NCI-H82 treated with DMSO at 0.1 percent for 48 hours (cell line): ENCODE data around the gene GPAM.

ENCODE experiments used
- DNase-seq: peaks from one replicate; lab custom pipeline; 2025; ENCODE audit not compliant: unreplicated experiment; lab: John Stamatoyannopoulos, UW

Gene GPAM

GRCh38 chr10:112185959-112186358 lies 2.4 kb upstream of the GPAM start:
- no peak for DNase-seq

DNA sequence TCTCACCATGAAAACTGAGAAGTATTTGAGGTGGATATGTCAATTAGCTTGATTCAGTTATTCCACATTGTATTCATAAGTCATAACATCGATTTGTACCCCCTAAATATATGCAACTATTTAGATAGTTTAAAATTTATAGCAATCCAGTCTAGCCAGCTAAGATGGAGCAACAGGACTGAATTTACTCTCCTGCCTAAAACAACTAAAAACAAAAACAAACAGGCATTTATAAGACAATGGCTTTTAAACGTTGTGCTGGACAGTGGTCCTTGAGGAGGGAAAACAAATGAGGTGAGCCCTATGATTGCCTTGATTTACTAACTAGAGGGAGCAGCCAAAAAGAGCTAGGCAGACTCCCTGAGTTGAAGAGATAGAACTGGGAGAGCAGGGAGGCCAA lies 814 bp upstream of the GPAM start:
- DNase-seq: no peak

- DNase-seq: no peak
Observed at GRCh38 chr10:112184052-112184371, 447 bp upstream of the GPAM start.

DNA sequence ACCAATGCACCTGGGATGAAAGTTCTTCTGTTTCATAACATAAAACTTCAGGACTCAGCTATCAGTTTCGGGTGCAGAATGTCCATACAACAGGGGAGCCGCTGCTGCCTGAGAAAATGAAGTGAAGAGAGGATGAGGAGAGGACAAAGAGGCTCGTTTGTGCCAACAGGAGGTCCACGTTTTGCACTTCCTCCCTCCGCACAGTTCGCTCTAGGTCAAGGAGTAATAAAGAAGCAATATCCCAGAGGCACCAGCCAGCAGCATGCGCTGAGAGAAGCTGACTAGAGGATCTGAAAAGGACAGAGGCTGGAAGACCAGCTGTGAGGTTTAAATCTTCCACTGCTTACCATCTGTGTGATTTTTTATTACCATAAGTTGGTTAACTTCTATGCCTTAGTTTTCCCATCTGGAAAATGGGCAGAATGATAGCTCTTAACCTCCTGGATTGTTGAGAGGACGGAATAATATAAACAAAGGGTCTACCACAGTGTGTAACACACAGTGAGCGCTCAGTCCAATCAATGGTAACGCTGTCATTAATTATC lies 709 bp downstream of the GPAM start:
- no peak for DNase-seq

DNA sequence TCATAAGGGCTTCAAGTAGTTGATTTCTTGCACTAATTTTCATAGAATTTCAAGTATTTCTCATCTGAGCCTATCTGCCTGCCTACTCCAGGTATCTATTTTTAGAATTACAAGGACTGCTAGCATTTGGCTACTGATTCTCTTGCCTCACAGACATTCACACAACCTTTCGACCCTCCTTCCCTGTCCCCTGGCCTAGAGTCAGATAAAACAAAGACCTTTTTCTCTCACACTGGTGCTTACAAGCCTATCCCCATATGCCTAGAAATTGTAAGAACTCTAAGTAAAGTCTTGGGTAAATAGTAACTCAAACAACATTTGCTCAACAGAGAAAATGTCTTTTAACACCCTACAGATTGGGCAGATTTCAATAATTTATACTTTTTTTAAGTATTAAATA lies 6.3 kb downstream of the GPAM start:
- no peak for DNase-seq

DNA sequence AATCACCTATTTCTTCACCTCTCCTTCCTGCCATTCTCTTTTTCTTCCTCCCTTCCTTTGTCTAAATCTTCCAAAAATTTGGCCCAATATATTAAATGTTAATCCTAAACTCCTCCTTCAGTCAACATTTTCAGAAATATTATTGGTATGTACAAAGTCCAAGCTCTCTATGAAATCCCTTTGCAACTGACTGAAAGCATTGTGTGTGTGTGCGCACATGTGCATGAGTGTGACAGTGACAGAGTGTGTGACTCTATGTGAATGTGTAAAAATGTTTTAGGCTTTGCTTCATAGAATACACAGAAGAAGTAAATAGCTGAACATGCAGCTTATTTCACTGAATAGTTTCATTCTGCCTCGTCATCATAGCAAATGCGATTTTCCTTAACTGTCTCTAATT lies 7.0 kb downstream of the GPAM start:
- DNase-seq: no peak

- no peak for DNase-seq
Observed at GRCh38 chr10:112175409-112175808, 8.2 kb downstream of the GPAM start.

GRCh38 chr10:112173206-112173605 lies 10.4 kb downstream of the GPAM start:
- no peak for DNase-seq

DNA sequence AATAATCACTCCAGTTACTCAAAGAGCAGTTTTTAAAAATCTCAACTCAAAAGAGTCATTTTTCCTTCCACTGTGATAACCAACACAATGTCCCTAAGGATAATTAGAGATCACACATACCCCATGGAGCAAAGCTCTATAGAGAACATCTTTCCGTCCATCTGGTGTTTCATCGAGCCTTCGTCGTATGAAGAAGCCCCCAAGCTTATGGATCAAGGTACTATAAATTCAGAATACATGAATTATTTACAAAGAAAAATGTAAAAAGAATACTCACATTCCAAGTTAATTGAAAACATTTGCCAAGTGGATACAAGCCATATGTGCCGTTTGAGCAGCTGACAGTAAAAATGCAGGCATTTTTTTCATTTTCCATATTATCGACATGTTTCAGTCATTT lies 14.8 kb downstream of the GPAM start:
- DNase-seq: no peak

- DNase-seq: no peak
Observed at GRCh38 chr10:112166800-112167199, 16.8 kb downstream of the GPAM start.

DNA sequence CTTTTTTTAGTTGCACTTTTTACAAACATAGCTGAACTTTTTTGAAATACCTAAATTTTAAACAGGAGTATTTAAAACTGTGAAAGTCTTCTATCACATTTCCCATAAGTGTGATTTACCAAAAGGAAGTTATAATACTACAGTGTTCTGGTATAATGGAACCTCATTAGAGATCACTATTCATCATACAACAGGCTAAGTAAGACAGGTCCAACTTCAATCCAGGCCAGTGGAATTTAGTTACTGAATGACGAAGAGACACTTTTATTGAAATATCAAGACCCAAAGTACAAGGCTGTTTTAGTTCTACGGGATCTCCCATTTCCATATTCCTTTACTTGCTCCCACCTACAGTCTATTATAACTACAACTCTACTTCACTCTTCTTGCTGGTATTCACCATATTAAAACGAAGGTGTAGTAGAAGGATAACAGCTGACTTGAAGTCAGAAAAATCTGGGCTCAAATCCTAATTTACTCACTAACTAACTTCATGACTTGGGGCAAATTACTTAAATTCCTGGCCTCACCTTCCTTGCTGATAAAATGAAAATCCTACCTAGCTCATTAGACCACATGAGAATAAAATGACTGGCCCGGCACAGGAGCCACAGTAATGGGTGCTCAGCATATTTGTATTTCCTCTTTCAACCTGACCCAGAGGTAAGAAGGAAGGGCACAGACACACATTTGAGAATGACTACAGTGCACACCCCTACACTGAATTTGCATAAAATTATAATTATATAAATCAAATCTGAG lies 21.6 kb downstream of the GPAM start:
- no peak for DNase-seq

DNA sequence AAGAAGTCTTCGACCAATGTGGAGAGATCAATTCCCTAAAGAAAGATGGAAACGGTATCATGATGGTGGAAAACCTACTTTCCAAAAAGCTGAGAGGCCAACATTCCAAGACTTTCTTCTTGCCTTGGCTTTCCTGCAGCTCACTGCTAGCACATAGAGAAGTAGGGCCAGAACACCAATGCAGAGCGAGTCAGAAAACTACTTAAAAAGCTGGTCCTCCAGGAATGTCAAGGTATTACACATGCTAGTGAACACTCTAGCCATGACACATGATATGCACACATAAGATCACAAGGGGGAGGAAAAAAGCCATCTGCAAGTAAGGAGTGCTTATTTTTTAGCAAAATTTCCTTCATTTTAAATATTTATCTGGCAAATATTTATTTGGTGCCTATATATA lies 22.7 kb downstream of the GPAM start:
- DNase-seq: no peak

DNA sequence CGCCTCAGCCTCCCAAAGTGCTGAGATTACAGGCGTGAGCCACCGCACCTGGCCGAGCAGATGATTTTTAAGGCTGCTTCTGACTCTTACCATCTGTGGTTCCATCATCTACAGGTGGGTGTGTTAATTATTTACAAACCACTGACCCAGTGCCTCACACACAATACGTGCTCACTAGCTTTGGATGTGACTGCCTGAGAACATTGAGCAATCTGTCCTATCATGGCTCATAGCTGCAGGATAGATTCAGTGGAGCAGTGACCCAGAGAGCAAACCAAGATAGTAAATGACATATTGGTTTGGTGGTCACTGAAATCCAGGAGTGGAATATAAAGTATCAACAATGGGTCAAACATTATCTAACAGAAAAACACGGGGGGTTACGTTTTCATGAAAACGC lies 24.1 kb downstream of the GPAM start:
- DNase-seq: no peak

GRCh38 chr10:112151524-112152039 lies 32.0 kb downstream of the GPAM start:
- DNase-seq: no peak

GRCh38 chr10:112148331-112148730 lies 35.2 kb downstream of the GPAM start:
- DNase-seq: no peak

DNA sequence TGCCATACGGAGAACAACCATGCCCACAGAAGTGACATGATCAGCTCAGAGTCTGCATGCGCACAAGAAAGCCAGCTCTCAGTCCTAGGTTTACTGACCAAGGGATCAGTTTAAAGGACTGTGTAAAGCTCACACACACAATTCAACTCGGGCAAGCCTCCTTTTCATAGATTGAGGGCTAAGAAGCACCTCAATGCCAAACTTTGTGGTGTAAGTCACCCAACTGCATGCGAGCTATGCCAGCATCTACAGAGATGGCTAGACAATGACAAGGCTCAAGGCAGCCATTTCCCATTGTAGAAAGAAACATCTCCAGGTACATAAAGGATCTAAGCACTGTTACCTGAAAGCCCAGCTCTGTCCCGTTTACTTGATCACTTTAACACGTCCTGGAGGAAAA lies 36.8 kb downstream of the GPAM start:
- no peak for DNase-seq

DNA sequence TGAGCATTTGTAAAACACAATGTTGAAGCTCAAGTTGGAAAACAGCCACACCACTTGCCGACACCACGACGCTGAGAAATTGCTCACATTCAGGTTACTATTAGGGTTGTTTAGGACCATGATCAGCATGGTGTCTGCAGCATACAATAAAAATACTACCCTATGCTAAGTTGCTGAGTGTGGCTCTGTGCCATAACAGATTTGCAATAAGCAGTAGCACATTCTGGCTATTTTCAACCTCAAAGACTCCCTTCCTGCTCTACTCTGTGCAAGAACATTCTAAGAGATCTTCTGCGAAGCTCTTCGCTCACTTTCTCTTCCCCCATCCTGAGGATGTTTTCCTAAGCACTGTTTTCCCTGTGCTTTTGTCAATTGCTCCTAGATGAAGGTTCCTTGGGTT lies 38.3 kb downstream of the GPAM start:
- no peak for DNase-seq

GRCh38 chr10:112143420-112143819 lies 40.1 kb downstream of the GPAM start:
- no peak for DNase-seq

GRCh38 chr10:112141292-112141691 lies 42.3 kb downstream of the GPAM start:
- DNase-seq: no peak

DNA sequence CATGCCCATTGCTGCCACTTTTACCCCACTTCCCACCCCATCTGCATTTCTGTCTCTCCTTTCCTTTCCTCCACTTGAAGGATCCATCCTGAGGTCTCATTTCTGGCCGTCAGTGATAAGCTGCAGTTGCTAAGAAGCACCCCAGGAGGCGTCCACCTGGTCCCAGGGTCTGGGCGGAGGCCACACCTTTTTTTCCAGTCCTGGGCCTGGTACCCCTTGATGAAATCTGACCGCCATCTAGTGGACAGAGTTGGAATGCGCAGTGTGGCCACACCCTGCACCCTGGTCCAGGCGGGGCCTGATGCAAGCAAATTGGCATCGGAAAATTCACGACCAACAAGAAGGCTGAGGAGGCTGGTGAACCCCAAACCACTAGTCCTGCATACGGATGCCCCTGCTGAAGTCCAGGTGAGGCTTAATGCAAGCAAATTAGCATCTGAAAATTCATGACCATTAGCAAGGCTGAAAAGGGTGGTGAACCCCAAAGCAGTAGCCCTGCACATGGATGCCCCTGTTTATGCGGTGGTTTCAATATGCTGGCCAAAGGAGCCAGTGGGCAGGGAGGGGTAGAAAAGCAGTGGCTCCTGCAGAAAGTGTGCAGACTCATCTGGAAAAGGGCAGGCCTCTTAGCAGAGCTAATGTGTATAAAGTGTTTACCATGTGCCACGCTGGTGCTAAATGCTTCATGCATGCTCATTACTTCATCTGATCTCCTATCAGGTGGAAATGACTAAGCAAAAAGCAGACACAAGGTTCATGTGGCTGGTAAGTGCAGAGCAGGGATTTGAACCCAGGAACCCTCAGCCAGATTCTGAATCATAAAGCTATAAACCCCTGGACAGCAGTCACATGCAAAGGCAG lies 43.2 kb downstream of the GPAM start:
- peak; percentile 61 for DNase-seq

GRCh38 chr10:112139176-112139575 lies 44.4 kb downstream of the GPAM start:
- no peak for DNase-seq
